Activated naive CD8-positive, alpha-beta T cell (primary cell): Measurements from ENCODE around the gene KASH5.
"Not testable (repeated sequence)": the region's sequence is repeated elsewhere in the genome, so short reads cannot be mapped to it uniquely, and the experiment has no call there.

Source experiments
- H3K27ac Mint-ChIP-seq: one replicate; pipeline ENCODE4 v1.8.0; 2021; ENCODE audit warnings: mixed read lengths
- H3K27me3 Mint-ChIP-seq: one replicate; pipeline ENCODE4 v1.8.0; 2021; ENCODE audit warnings: mixed read lengths
- H3K36me3 Mint-ChIP-seq: one replicate; pipeline ENCODE4 v1.8.0; 2021; ENCODE audit warnings: mixed read lengths
- H3K4me1 Mint-ChIP-seq: one replicate; pipeline ENCODE4 v1.8.0; 2021; ENCODE audit warnings: low read depth, mixed read lengths
- H3K4me3 Mint-ChIP-seq: one replicate; pipeline ENCODE4 v1.8.0; 2021; ENCODE audit warnings: mild to moderate bottlenecking, mixed read lengths
- H3K9me3 Mint-ChIP-seq: one replicate; pipeline ENCODE4 v1.8.0; 2021; ENCODE audit warnings: low read depth, mixed read lengths

Gene KASH5

DNA sequence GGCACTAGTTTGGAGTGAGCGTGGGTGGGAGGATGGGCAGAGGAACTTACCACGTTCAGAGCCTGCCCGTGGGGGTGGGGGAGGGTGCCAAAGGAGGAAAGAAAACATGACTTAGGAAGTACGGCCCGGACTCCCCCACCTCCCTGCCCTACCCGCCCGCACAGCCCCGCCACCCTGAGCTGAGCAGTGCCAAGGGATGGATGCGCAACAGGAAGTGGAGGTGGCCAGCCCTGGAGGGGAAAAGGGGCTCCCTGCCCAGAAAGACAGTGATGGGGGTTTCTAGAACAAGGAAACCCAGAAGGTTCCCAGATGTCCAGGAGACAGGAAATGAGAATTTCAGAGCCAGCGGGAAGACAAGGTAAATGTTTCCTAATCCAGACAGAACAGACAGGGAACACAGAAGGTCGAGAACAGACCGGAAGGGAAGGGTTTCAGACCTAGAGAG lies 32.1 kb upstream of the KASH5 start:
- H3K4me1 Mint-ChIP-seq: peaks cover 17% of the 10 kb centered on the region
- no peak overlapping the region for H3K4me3 Mint-ChIP-seq
- no peak overlapping the region for H3K27ac Mint-ChIP-seq
- H3K36me3 Mint-ChIP-seq: no peaks in the 10 kb centered on the region
- H3K9me3 Mint-ChIP-seq: no peaks in the 10 kb centered on the region
- H3K27me3 Mint-ChIP-seq: peaks cover 5% of the 10 kb centered on the region

- H3K9me3 Mint-ChIP-seq: no peaks in the 10 kb centered on the region
- no peak overlapping the region for H3K27ac Mint-ChIP-seq
- H3K4me1 Mint-ChIP-seq: peaks cover 20% of the 10 kb centered on the region
- no peaks in the 10 kb centered on the region for H3K36me3 Mint-ChIP-seq
- no peak overlapping the region for H3K4me3 Mint-ChIP-seq
- H3K27me3 Mint-ChIP-seq: peaks cover 5% of the 10 kb centered on the region
Observed at GRCh38 chr19:49356382-49356781, 31.7 kb upstream of the KASH5 start.

DNA sequence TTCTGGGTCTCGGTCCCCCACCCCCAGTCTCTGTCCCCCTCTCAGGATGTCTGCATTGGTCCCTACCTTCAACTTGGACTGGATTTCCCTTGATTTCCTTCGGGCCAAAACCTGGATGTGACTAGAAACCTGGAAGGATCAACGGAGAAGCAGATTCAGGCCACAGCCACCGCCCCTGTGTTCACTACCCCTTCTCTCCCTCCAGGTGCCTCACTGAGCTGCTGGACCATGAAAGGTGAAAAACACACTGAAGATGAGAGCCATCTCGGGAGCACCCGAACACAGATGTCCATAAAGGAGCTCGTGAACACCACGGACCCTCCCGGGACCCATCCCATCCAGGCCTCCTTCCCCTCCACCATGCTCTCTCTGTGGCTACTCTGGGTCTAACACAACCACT lies 30.9 kb upstream of the KASH5 start:
- Mint-ChIP-seq H3K27me3 (peaks cover 5% of the 10 kb centered on the region), H3K27ac (no peak overlapping the region), H3K4me1 (peaks cover 26% of the 10 kb centered on the region)

DNA sequence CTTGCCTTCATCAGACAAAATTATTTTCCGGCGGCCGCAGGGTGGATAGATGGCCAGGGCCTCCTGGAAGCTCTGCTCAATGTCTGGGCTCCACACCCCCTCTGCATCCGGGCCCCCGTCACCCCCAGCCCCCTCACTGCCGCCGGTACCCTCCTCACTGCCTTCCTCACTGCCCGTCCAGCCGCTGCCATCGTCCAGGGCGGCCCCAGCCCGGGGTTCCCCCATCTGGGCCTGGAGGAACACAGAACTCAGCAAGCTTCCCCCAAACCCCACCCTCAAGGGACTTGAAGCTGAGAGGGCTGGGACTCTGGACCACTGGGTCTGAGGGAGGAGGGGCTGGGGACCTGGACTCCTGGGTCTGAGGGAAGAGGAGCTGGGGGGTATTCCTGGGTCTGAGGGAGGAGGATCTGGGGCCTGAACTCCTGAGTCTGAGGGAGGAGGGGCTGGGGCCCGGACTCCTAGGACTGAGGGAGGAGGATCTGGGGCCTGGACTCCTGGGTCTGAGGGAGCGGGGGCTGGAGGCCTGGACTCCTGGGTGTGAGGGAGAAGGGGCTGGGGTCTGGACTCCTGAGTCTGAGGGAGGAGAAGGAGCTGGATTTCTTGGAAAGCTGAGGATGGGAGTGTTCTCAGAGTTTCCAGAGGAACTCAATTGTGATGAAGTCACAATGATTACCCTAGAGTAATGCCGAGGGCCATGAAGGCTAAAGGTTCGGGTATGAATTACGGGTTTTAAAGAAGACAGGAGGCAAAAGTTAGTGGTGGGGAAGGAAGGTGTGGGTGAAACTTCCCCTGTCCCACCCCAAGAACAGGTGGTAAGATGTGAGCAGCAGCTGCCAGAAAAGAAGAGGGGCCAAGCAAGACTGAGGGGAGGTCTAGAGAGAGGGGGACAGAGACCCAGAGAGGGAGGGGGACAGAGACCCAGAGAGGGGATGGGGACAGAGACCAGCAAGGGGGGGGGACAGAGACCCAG lies 27.9 kb upstream of the KASH5 start:
- Mint-ChIP-seq H3K4me1 (peaks cover 28% of the 10 kb centered on the region), H3K27me3 (peaks cover 5% of the 10 kb centered on the region), H3K4me3 (no peak overlapping the region), H3K27ac (no peak overlapping the region), H3K9me3 (no peaks in the 10 kb centered on the region), H3K36me3 (no peaks in the 10 kb centered on the region)

More for the DNA sequence above, 30.9 kb upstream of the KASH5 start:
- Mint-ChIP-seq H3K36me3 (no peaks in the 10 kb centered on the region), H3K4me3 (no peak overlapping the region), H3K9me3 (no peaks in the 10 kb centered on the region)

GRCh38 chr19:49361438-49362047 lies 26.5 kb upstream of the KASH5 start:
- H3K27ac Mint-ChIP-seq: no peak overlapping the region
- H3K27me3 Mint-ChIP-seq: peaks cover 2% of the 10 kb centered on the region
- no peaks in the 10 kb centered on the region for H3K9me3 Mint-ChIP-seq
- peak overlapping the region; percentile 67 for H3K4me3 Mint-ChIP-seq
- H3K4me1 Mint-ChIP-seq: peaks cover 18% of the 10 kb centered on the region
- H3K36me3 Mint-ChIP-seq: no peaks in the 10 kb centered on the region

DNA sequence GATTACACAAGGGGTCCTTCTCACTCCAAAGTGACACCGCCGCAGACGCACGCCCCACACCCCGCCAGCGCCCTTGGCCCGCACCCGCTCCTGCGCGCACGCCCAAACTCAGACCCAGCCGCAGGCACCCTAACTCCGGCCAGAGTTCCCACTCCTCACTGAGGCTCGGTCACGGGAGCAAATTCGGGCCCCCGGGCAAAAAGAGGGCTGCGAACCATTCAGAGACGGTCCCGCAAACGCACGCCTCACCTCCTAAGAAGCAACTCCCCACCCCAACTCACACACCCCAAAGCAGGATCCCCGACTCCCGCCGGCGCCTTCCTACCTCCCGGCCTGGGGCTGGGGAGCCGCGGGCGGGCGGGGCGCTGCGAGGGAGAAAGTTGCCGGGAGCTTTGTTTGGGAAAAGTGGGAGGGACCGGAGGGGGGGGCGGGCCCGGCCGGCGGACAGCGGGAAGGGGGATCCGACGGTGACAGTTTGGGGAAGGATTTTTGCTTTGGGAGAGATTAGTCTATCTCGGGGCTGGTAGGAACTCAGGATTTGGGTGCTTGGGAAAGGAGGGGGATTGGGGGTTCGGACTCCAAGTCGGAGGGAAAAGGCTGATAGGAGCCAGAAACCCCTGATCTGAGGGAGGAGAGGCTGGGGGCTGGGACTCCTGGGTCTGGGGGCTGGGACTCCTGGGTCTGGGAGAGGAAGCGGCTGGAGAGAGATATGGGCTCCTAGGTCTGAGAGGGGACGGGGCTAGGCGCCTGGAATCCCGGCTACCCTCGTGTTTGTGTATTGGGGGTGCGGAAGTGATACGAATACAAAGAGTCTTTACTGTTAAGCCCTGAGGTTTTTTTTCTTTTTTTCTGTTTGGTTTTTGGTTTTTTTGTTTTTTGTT lies 25.8 kb upstream of the KASH5 start, which contains the start of gene TEAD2:
TSS of gene TEAD2 (minus strand) at position 369 of the 881 bp plus-strand sequence. CDS start 2,341 bp downstream, outside the sequence.
- H3K4me1 Mint-ChIP-seq: peaks cover 14% of the 10 kb centered on the region
- peaks cover 2% of the 10 kb centered on the region for H3K27me3 Mint-ChIP-seq
- no peaks in the 10 kb centered on the region for H3K9me3 Mint-ChIP-seq
- no peaks in the 10 kb centered on the region for H3K36me3 Mint-ChIP-seq
- no peak within 1 kb of the TSS for H3K27ac Mint-ChIP-seq
- peak within 1 kb of the TSS; percentile 67 for H3K4me3 Mint-ChIP-seq

DNA sequence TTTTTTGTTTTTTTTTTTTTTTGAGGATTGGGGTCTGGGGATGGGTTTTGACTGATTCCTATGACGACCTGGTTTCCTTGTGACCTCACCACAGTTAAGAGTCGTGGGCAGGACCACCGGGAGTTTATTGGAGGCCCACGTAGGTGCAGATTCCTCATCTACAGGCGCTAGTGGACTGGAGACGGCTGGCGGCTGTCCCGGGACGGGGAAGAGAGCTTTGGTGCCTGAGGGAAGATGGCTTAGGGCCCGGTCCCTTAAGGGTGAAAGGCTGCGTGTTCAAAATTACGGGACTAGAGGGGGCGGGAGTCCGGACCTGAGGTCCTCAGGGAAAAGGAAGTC lies 25.2 kb upstream of the KASH5 start:
- Mint-ChIP-seq H3K4me1 (peaks cover 14% of the 10 kb centered on the region), H3K4me3 (no peak overlapping the region), H3K27ac (no peak overlapping the region), H3K36me3 (no peaks in the 10 kb centered on the region), H3K9me3 (no peaks in the 10 kb centered on the region), H3K27me3 (peaks cover 2% of the 10 kb centered on the region)

GRCh38 chr19:49363268-49364082 lies 24.6 kb upstream of the KASH5 start, which contains the start of gene DKKL1:
Gene DKKL1, plus strand, starts transcription at chr19:49363877. Its CDS starts 122 bp downstream, at chr19:49363999.
- no peak within 1 kb of the TSS for H3K27ac Mint-ChIP-seq
- no peak within 1 kb of the TSS for H3K4me3 Mint-ChIP-seq
- no peaks in the 10 kb centered on the region for H3K36me3 Mint-ChIP-seq
- no peaks in the 10 kb centered on the region for H3K9me3 Mint-ChIP-seq
- peaks cover 2% of the 10 kb centered on the region for H3K27me3 Mint-ChIP-seq
- peaks cover 14% of the 10 kb centered on the region for H3K4me1 Mint-ChIP-seq

GRCh38 chr19:49364083-49364737 lies 23.8 kb upstream of the KASH5 start:
- H3K27ac Mint-ChIP-seq: no peak overlapping the region
- no peak overlapping the region for H3K4me3 Mint-ChIP-seq
- peaks cover 2% of the 10 kb centered on the region for H3K36me3 Mint-ChIP-seq

DNA sequence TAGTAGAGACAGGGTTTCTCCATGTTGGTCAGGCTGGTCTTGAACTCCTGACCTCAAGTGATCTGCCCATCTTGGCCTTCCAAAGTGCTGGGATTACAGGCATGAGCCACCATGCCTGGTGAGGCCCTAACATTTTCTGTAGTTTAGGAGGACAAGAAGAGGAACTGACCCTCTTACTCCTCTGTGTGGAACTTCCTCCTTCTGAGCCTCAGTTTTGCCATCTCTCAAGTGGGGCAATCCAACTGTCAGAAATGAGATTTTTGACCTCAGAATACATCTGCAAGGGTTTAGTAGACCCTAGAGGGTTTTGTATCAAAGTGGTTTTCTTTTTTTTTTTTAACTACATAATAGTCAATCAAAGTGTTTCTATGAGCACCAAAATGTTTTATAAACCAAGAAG lies 21.9 kb upstream of the KASH5 start:
- Mint-ChIP-seq H3K9me3 (no peaks in the 10 kb centered on the region), H3K4me1 (peaks cover 10% of the 10 kb centered on the region), H3K27ac (no peak overlapping the region), H3K27me3 (peaks cover 2% of the 10 kb centered on the region), H3K4me3 (no peak overlapping the region), H3K36me3 (peaks cover 5% of the 10 kb centered on the region)

More at GRCh38 chr19:49364083-49364737, 23.8 kb upstream of the KASH5 start:
- H3K9me3 Mint-ChIP-seq: no peaks in the 10 kb centered on the region
- peaks cover 14% of the 10 kb centered on the region for H3K4me1 Mint-ChIP-seq
- peaks cover 2% of the 10 kb centered on the region for H3K27me3 Mint-ChIP-seq

DNA sequence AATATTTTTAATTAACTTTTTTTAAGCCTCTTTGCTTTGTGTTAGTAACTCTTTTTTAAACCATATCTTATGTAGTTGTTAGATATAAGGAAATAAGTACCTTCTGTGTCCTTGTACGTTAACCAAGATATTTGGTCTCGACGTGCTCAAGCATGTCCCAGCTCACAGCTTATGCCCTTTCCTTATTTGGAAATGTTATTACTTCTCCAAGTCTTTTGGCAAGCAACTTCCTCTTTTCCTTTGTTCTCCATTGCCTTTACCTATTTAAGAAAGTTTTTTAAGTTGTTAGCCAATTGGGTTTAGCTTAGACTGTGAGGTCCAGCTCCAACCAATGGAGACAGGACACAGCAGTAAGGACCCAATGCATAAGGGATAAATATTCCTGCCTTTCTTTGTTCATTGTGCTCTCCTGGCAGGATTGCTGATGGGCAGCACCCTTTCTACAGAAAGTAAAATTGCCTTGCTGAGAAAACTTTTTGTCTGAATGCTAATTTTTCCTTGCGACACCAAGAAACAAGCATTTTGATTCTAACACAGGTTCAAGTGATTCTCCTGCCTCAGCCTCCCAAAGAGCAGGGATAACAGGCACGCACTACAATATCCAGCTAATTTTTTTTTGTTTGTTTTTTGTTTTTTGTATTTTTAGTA lies 19.2 kb upstream of the KASH5 start:
- Mint-ChIP-seq H3K27ac (no peak overlapping the region), H3K36me3 (peaks cover 5% of the 10 kb centered on the region), H3K4me3 (no peak overlapping the region), H3K9me3 (no peaks in the 10 kb centered on the region), H3K4me1 (peaks cover 2% of the 10 kb centered on the region), H3K27me3 (peaks cover 2% of the 10 kb centered on the region)

DNA sequence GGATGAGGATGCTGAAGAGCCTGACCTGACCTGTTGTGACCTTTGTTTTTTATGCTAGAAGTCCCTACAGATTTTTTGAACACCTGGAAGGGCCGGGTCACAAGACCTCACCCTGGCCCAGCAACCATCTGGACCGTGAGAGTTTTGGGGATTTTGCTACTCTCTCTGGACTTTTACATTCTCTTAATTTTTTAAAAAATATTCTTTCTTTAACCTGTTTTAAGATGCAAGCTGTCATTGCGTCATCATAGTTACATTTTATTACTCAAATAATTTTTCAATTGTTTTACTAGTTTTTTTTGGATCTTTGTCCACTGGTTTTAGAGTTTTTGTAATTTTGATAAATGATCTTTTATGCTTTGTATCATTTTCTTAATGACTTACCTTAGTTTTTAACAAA lies 16.9 kb upstream of the KASH5 start:
- Mint-ChIP-seq H3K4me3 (no peak overlapping the region), H3K27ac (no peak overlapping the region), H3K36me3 (peaks cover 5% of the 10 kb centered on the region), H3K9me3 (no peaks in the 10 kb centered on the region), H3K27me3 (peaks cover under 1% of the 10 kb centered on the region), H3K4me1 (no peaks in the 10 kb centered on the region)

DNA sequence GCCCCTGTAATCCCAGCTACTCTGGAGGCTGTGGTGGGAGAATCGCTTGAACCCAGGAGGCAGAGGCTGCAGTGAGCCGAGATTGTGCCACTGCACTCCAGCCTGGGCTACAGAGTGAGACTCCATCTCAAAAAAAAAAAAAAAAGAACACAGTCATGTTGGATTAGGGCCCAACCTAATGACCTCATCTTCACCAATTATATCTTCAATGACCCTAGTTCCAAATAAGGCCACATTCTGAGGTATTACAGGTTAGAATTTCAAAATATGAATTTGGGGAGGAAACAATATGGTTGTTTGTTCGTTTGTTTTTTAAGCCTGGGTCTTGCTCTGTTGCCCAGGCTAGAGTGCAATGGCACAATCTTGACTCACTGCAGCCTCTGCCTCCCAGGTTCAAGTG lies 14.9 kb upstream of the KASH5 start:
- H3K4me3 Mint-ChIP-seq, H3K9me3 Mint-ChIP-seq, H3K27me3 Mint-ChIP-seq, H3K27ac Mint-ChIP-seq, H3K36me3 Mint-ChIP-seq, H3K4me1 Mint-ChIP-seq: not testable (repeated sequence)
